WTC11 (cell line): ENCODE data around the gene CLEC12A. TPM values are rescaled to one million over a fixed set of nuclear protein-coding genes. Genes with fewer than 3 reads are reported as not detected.
"Not testable (repeated sequence)": the region's sequence is repeated elsewhere in the genome, so short reads cannot be mapped to it uniquely, and the experiment has no call there.

Experiments
- ATAC-seq: fragments of 200-7000 bp; cut with Tn5 transposase; 2 replicates; pipeline ENCODE4 v1.10.0; 2021; ENCODE audit warnings: mild to moderate bottlenecking, moderate library complexity
- CTCF ChIA-PET: fragments of 300-600 bp; sonication (Branson Sonifier 250); formaldehyde crosslinking; loops from one replicate; lab custom pipeline; 2021; ENCODE audit warnings: antibody characterized with exemption; lab: Charles Lee
- POLR2A ChIA-PET: fragments of 350-600 bp; sonication (Branson Sonifier 250); formaldehyde crosslinking; loops from one replicate; lab custom pipeline; 2021; ENCODE audit warnings: antibody characterized with exemption; lab: Charles Lee
- DNase-seq: peaks from one replicate; pipeline ENCODE4 v3.0.0; 2021; ENCODE audit warnings: low spot score
- H3K27ac Mint-ChIP-seq: 2 replicates; pipeline ENCODE4 v1.8.0; 2021; ENCODE audit warnings: mixed read lengths
- H3K27me3 Mint-ChIP-seq: 2 replicates; pipeline ENCODE4 v1.8.0; 2021; ENCODE audit warnings: low read depth, mild to moderate bottlenecking, moderate library complexity, mixed read lengths
- H3K36me3 Mint-ChIP-seq: 2 replicates; pipeline ENCODE4 v1.8.0; 2021; ENCODE audit warnings: mixed read lengths
- H3K4me1 Mint-ChIP-seq: 2 replicates; pipeline ENCODE4 v1.8.0; 2022; ENCODE audit warnings: mixed read lengths
- H3K4me3 Mint-ChIP-seq: 2 replicates; pipeline ENCODE4 v1.8.0; 2021; ENCODE audit warnings: mild to moderate bottlenecking, moderate library complexity, mixed read lengths
- H3K9me3 Mint-ChIP-seq: 2 replicates; pipeline ENCODE4 v1.8.0; 2021; ENCODE audit warnings: mixed read lengths
- FOXP4 ChIP-seq: sonication (generic); formaldehyde crosslinking; IDR thresholded peaks from 2 replicates; pipeline ENCODE4 v1.8.0; 2022; ENCODE audit warnings: mild to moderate bottlenecking, missing genetic modification reagents
- GRHL2 ChIP-seq: fragments of 250-450 bp; sonication (Bioruptor Pico); IDR thresholded peaks from 2 replicates; pipeline ENCODE4 v1.8.0; 2022; ENCODE audit warnings: mild to moderate bottlenecking, moderate library complexity; ENCODE audit not compliant: insufficient replicate concordance, severe bottlenecking
- RELA ChIP-seq: sonication (generic); formaldehyde crosslinking; IDR thresholded peaks from 2 replicates; pipeline ENCODE4 v1.8.1; 2022; ENCODE audit warnings: missing genetic modification reagents, mild to moderate bottlenecking, borderline replicate concordance
- SP1 ChIP-seq: sonication (generic); formaldehyde crosslinking; conservative IDR thresholded peaks from 2 replicates; pipeline ENCODE4 v1.8.1; 2022; ENCODE audit warnings: missing genetic modification reagents
- USF1 ChIP-seq: sonication (generic); formaldehyde crosslinking; IDR thresholded peaks from 2 replicates; pipeline ENCODE4 v1.8.0; 2022; ENCODE audit warnings: mild to moderate bottlenecking, missing genetic modification reagents
- total RNA-seq: library from RNA; stranded (reverse); gene quantifications from 3 replicates; pipeline ENCODE4 v1.2.3, GENCODE V29; 2021
- TF ChIP-seq, protein P1 (sequence below): fragments of 250-450 bp; sonication (Bioruptor Pico); IDR thresholded peaks from 2 replicates; pipeline ENCODE4 v1.9.0; 2021; ENCODE audit warnings: mild to moderate bottlenecking, borderline replicate concordance
- TF ChIP-seq, protein P2 (sequence below): fragments of 250-450 bp; sonication (Bioruptor Pico); IDR thresholded peaks from 2 replicates; pipeline ENCODE4 v1.8.0; 2021; ENCODE audit warnings: mild to moderate bottlenecking
- TF ChIP-seq, protein P3 (sequence below): sonication (generic); formaldehyde crosslinking; conservative IDR thresholded peaks from 2 replicates; pipeline ENCODE4 v1.8.1; 2023; ENCODE audit warnings: mild to moderate bottlenecking, low read depth, missing genetic modification reagents, moderate library complexity
- TF ChIP-seq, protein P4 (sequence below): fragments of 250-450 bp; sonication (Bioruptor Pico); IDR thresholded peaks from 2 replicates; pipeline ENCODE4 v1.9.0; 2021; ENCODE audit warnings: mild to moderate bottlenecking
- TF ChIP-seq, protein P5 (sequence below): sonication (generic); formaldehyde crosslinking; IDR thresholded peaks from 2 replicates; pipeline ENCODE4 v1.8.1; 2022; ENCODE audit warnings: mild to moderate bottlenecking, moderate library complexity, missing genetic modification reagents

Gene CLEC12A
- total RNA-seq, 1 experiment from 2014 or later: not detected

GRCh38 chr12:9973949-9974348 is 2.7 kb downstream of the CLEC12A start (continued):
- TF ChIP-seq FOXP4 (CRISPR knock-in tag): no peak
- TF ChIP-seq, protein P1, sequence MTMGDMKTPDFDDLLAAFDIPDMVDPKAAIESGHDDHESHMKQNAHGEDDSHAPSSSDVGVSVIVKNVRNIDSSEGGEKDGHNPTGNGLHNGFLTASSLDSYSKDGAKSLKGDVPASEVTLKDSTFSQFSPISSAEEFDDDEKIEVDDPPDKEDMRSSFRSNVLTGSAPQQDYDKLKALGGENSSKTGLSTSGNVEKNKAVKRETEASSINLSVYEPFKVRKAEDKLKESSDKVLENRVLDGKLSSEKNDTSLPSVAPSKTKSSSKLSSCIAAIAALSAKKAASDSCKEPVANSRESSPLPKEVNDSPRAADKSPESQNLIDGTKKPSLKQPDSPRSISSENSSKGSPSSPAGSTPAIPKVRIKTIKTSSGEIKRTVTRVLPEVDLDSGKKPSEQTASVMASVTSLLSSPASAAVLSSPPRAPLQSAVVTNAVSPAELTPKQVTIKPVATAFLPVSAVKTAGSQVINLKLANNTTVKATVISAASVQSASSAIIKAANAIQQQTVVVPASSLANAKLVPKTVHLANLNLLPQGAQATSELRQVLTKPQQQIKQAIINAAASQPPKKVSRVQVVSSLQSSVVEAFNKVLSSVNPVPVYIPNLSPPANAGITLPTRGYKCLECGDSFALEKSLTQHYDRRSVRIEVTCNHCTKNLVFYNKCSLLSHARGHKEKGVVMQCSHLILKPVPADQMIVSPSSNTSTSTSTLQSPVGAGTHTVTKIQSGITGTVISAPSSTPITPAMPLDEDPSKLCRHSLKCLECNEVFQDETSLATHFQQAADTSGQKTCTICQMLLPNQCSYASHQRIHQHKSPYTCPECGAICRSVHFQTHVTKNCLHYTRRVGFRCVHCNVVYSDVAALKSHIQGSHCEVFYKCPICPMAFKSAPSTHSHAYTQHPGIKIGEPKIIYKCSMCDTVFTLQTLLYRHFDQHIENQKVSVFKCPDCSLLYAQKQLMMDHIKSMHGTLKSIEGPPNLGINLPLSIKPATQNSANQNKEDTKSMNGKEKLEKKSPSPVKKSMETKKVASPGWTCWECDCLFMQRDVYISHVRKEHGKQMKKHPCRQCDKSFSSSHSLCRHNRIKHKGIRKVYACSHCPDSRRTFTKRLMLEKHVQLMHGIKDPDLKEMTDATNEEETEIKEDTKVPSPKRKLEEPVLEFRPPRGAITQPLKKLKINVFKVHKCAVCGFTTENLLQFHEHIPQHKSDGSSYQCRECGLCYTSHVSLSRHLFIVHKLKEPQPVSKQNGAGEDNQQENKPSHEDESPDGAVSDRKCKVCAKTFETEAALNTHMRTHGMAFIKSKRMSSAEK (CRISPR knock-in tag): no peak
- TF ChIP-seq, protein P2, sequence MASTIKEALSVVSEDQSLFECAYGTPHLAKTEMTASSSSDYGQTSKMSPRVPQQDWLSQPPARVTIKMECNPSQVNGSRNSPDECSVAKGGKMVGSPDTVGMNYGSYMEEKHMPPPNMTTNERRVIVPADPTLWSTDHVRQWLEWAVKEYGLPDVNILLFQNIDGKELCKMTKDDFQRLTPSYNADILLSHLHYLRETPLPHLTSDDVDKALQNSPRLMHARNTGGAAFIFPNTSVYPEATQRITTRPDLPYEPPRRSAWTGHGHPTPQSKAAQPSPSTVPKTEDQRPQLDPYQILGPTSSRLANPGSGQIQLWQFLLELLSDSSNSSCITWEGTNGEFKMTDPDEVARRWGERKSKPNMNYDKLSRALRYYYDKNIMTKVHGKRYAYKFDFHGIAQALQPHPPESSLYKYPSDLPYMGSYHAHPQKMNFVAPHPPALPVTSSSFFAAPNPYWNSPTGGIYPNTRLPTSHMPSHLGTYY (CRISPR knock-in tag): no peak

GRCh38 chr12:9974731-9975130 is 3.5 kb downstream of the CLEC12A start:
- H3K9me3 Mint-ChIP-seq: peaks cover 39% of the 10 kb centered on the region
- DNase-seq, H3K4me1 Mint-ChIP-seq, H3K27ac Mint-ChIP-seq, ATAC-seq, H3K4me3 Mint-ChIP-seq, H3K27me3 Mint-ChIP-seq, CTCF ChIA-PET, POLR2A ChIA-PET: not testable (repeated sequence)
- H3K36me3 Mint-ChIP-seq: peaks cover 29% of the 10 kb centered on the region

DNA sequence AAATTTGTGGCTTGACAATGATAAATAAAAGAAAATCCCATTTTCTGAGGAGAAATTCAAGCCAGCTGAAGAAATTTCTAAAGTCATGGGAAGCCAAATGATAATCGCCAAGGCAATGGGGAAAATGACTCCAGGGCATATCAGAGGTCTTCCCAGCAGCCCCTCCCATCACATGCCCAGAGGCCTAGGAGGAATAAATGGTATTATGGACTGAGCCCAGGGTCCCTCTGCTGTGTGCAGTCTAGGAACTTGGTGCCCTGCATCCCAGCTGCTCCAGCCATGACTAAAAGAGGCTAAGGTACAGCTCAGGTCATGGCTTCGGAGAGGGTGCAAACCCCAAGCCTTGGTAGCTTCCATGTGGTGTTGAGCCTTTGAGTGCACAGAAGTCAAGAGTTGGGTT is 4.4 kb downstream of the CLEC12A start:
- H3K36me3 Mint-ChIP-seq: peaks cover 29% of the 10 kb centered on the region
- POLR2A ChIA-PET: no interaction called here
- TF ChIP-seq RELA (no peak), SP1 (CRISPR knock-in tag) (no peak), USF1 (CRISPR knock-in tag) (no peak), FOXP4 (CRISPR knock-in tag) (no peak), GRHL2 (CRISPR knock-in tag) (no peak)
- TF ChIP-seq, protein P3, sequence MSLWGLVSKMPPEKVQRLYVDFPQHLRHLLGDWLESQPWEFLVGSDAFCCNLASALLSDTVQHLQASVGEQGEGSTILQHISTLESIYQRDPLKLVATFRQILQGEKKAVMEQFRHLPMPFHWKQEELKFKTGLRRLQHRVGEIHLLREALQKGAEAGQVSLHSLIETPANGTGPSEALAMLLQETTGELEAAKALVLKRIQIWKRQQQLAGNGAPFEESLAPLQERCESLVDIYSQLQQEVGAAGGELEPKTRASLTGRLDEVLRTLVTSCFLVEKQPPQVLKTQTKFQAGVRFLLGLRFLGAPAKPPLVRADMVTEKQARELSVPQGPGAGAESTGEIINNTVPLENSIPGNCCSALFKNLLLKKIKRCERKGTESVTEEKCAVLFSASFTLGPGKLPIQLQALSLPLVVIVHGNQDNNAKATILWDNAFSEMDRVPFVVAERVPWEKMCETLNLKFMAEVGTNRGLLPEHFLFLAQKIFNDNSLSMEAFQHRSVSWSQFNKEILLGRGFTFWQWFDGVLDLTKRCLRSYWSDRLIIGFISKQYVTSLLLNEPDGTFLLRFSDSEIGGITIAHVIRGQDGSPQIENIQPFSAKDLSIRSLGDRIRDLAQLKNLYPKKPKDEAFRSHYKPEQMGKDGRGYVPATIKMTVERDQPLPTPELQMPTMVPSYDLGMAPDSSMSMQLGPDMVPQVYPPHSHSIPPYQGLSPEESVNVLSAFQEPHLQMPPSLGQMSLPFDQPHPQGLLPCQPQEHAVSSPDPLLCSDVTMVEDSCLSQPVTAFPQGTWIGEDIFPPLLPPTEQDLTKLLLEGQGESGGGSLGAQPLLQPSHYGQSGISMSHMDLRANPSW (CRISPR knock-in tag): no peak
- TF ChIP-seq, protein P4, sequence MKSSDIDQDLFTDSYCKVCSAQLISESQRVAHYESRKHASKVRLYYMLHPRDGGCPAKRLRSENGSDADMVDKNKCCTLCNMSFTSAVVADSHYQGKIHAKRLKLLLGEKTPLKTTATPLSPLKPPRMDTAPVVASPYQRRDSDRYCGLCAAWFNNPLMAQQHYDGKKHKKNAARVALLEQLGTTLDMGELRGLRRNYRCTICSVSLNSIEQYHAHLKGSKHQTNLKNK (CRISPR knock-in tag): no peak
- TF ChIP-seq, protein P2 (CRISPR knock-in tag): no peak
- TF ChIP-seq, protein P5, sequence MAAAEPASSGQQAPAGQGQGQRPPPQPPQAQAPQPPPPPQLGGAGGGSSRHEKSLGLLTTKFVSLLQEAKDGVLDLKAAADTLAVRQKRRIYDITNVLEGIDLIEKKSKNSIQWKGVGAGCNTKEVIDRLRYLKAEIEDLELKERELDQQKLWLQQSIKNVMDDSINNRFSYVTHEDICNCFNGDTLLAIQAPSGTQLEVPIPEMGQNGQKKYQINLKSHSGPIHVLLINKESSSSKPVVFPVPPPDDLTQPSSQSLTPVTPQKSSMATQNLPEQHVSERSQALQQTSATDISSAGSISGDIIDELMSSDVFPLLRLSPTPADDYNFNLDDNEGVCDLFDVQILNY (CRISPR knock-in tag): no peak

More for the DNA sequence above, 4.4 kb downstream of the CLEC12A start:
- CTCF ChIA-PET: no interaction called here
- Mint-ChIP-seq H3K4me3 (no peak overlapping the region), H3K4me1 (peaks cover 9% of the 10 kb centered on the region), H3K9me3 (peaks cover 39% of the 10 kb centered on the region), H3K27me3 (peaks cover 5% of the 10 kb centered on the region; the same call in 1 of the 2 replicates), H3K27ac (no peak overlapping the region)
- DNase-seq (no peak), ATAC-seq (no peak)
